Measurements from ENCODE around the gene CBX7. TPM values are rescaled to one million over a fixed set of nuclear protein-coding genes. Genes with fewer than 3 reads are reported as not detected.

The CBX7 gene
- total RNA-seq, 4 donors from 2014 or later, result 47.6 to 108 (median 64.8) TPM

GRCh38 chr22:39122772-39123470 lies 29.6 kb downstream of the CBX7 start:
- no peak overlapping the region for H3K4me3 ChIP-seq (ENCODE audit: low read depth, poor library complexity, severe bottlenecking)
- no peak for DNase-seq (ENCODE audit: low spot score in 2 of 2)
- 93 to 95% methylated on average over 17 of the region's 17 CpGs for WGBS, 2 donors
- TF ChIP-seq CTCF (IDR thresholded peaks at IDR 0.05) (no peak), POLR2A (IDR thresholded peaks at IDR 0.05) (no peak)
- intact Hi-C loops (cut with DNase I; ENCODE audit: low total_unique reads), result loop anchor here (10.0 kb wide), 1 partner anchor 258 kb away; no protein-coding TSS in a partner anchor

- 89 to 94% methylated on average over 4 of the region's 4 CpGs for WGBS, 2 donors
- H3K4me3 ChIP-seq (ENCODE audit: low read depth, poor library complexity, severe bottlenecking), result no peak overlapping the region
- DNase-seq (ENCODE audit: low spot score in 2 of 2), result no peak
- TF ChIP-seq CTCF (IDR thresholded peaks at IDR 0.05) (no peak), POLR2A (IDR thresholded peaks at IDR 0.05) (no peak)
- intact Hi-C loops (cut with DNase I; ENCODE audit: low total_unique reads), result loop anchor here (10.0 kb wide), 1 partner anchor 256 kb away; no protein-coding TSS in a partner anchor
These were observed 31.5 kb downstream of the CBX7 start for GRCh38 chr22:39120983-39121382.

DNA sequence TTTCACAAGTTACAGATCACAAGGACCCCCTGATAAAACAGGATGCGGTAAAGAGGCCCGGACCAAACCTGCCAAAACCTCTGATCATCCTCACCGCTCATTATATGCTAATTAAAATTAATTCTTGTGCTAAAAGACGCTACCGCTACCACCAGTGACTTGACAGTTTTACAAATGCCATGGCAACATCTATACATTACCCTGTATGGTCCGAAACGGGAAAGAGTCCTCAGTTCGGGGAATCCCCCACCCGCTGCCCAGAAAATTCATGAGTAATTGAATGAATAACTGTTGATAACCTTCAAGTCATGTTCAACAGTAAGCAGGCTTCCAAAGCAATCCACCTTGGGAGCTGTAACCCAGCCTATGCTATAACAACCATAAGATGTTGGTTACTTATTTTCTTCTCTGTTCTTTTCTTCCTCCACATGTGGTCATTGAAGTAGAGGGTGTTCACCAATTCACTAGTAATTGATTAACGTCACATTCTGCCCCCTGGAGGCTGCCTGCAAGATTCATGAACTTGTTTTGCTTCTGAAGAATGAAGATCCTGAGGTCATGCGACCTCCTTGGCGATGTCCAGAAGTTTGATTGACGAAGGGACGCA lies 34.8 kb downstream of the CBX7 start:
- no peak for DNase-seq (ENCODE audit: low spot score in 2 of 2)
- WGBS, 2 donors, result 51 to 57% methylated on average over 14 of the region's 14 CpGs
- no peak for TF ChIP-seq CTCF (IDR thresholded peaks at IDR 0.05)
- TF ChIP-seq POLR2A (IDR thresholded peaks at IDR 0.05), result no peak
- intact Hi-C loops (cut with DNase I; ENCODE audit: low total_unique reads), result no loop called here
- no peak overlapping the region for H3K4me3 ChIP-seq (ENCODE audit: low read depth, poor library complexity, severe bottlenecking)

GRCh38 chr22:39115977-39116621 lies 36.4 kb downstream of the CBX7 start:
- intact Hi-C loops (cut with DNase I; ENCODE audit: low total_unique reads), result no loop called here
- no peak for DNase-seq (ENCODE audit: low spot score in 2 of 2)
- no peak overlapping the region for H3K4me3 ChIP-seq (ENCODE audit: low read depth, poor library complexity, severe bottlenecking)
- TF ChIP-seq POLR2A (IDR thresholded peaks at IDR 0.05) (no peak), CTCF (IDR thresholded peaks at IDR 0.05) (no peak)
- WGBS, 2 donors, result 91 to 92% methylated on average over 9 of the region's 9 CpGs

GRCh38 chr22:39115570-39115969 lies 36.9 kb downstream of the CBX7 start:
- TF ChIP-seq CTCF (IDR thresholded peaks at IDR 0.05) (no peak), POLR2A (IDR thresholded peaks at IDR 0.05) (no peak)
- no peak for DNase-seq (ENCODE audit: low spot score in 2 of 2)
- 85 to 96% methylated on average over 2 of the region's 2 CpGs for WGBS, 2 donors

More at GRCh38 chr22:39115570-39115969, 36.9 kb downstream of the CBX7 start:
- no peak overlapping the region for H3K4me3 ChIP-seq (ENCODE audit: low read depth, poor library complexity, severe bottlenecking)
- intact Hi-C loops (cut with DNase I; ENCODE audit: low total_unique reads), result no loop called here
